OCI-LY1 (cell line): ENCODE results near the gene SSX4B.
"Not testable (repeated sequence)": the region's sequence is repeated elsewhere in the genome, so short reads cannot be mapped to it uniquely, and the experiment has no call there.

Experiments used
- EZH2 ChIP-seq: fragments of 200-600 bp; sonication (generic), shearing (Covaris generic); IDR thresholded peaks from 2 replicates; pipeline ENCODE4 v1.8.0; 2017; ENCODE audit warnings: borderline replicate concordance, mixed run types, mild to moderate bottlenecking, antibody characterized with exemption, low read length, moderate library complexity, mixed read lengths
- TF ChIP-seq, protein P1 (sequence below): fragments of 200-600 bp; sonication (generic), shearing (Covaris generic); IDR thresholded peaks from 2 replicates; pipeline ENCODE4 v1.5.1; 2017; ENCODE audit warnings: mild to moderate bottlenecking, antibody characterized with exemption, low read length, moderate library complexity, mixed read lengths

GRCh38 chrX:48359281-48359680 is 52.5 kb downstream of the SSX4B start:
- TF ChIP-seq, protein P1, sequence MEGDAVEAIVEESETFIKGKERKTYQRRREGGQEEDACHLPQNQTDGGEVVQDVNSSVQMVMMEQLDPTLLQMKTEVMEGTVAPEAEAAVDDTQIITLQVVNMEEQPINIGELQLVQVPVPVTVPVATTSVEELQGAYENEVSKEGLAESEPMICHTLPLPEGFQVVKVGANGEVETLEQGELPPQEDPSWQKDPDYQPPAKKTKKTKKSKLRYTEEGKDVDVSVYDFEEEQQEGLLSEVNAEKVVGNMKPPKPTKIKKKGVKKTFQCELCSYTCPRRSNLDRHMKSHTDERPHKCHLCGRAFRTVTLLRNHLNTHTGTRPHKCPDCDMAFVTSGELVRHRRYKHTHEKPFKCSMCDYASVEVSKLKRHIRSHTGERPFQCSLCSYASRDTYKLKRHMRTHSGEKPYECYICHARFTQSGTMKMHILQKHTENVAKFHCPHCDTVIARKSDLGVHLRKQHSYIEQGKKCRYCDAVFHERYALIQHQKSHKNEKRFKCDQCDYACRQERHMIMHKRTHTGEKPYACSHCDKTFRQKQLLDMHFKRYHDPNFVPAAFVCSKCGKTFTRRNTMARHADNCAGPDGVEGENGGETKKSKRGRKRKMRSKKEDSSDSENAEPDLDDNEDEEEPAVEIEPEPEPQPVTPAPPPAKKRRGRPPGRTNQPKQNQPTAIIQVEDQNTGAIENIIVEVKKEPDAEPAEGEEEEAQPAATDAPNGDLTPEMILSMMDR: not testable (repeated sequence)
- TF ChIP-seq EZH2: not testable (repeated sequence)
